Ammon's horn (tissue), 1 donor: ENCODE measurements around the gene SLAMF7.
"Not testable (repeated sequence)": the region's sequence is repeated elsewhere in the genome, so short reads cannot be mapped to it uniquely, and the experiment has no call there.

ENCODE experiments used
- DNase-seq: peaks from one replicate; pipeline ENCODE4 v3.0.0-alpha.2; 2016; ENCODE audit warnings: low spot score

SLAMF7 gene

DNA sequence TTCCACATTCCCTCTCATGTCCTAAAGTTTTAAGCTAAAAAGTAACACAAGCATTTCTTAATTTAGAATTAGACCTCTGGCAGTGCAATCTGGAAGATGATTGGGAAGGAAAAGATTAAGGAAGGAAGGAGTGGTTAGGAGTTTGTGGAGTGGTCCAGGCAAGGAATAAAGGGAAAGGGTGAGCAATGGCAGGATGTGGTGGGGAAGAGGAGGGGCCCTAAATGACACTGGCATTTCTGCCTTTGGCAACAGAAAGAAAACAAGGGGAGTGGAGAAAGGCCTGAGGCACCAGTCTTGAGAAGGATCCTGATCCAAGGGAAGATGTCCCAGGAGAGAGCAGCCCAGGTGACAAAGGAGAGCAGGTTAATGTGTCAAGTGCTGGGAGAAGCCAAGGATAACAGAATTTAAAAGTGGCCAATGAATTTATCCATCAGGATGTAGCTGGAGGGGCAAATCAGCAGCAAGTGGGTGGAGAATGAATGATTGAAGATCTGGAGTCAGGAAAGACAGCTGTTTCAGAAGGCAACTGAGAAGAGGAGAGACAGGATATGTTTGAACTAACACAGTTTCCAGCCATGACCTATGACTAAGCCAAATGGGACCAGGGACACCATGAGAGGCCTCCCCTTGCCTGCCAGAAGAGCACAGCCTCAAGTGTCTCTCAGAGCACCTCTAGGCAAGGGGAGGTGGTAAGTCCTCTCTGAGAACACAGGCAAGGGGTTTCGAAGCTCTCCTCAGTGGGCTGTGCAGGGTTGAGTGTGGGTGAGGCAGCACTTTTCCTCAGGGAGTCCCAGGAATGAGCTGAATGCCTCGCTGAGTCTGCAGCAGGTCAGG is 36.1 kb downstream of the SLAMF7 start:
- no peak for DNase-seq

DNA sequence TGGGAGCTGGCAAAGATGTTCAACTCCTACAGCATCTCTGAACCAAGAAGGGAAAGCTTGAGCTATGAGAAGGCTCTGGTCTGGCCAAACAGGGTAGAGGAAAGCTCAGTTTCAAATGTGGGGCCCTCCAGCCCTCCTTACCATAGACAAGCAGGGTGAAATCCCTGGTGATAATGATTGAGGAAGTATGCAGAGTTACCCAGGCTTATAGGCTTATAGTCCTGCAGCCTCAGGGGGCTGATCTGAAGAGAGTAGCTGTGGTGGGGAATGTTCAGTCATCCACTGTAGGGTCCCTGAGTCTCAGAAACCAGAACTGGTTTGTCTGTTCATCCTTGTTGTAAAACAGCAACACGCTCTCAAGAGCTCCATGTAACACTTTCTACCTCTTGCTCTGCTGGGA is 37.1 kb downstream of the SLAMF7 start:
- no peak for DNase-seq

DNA sequence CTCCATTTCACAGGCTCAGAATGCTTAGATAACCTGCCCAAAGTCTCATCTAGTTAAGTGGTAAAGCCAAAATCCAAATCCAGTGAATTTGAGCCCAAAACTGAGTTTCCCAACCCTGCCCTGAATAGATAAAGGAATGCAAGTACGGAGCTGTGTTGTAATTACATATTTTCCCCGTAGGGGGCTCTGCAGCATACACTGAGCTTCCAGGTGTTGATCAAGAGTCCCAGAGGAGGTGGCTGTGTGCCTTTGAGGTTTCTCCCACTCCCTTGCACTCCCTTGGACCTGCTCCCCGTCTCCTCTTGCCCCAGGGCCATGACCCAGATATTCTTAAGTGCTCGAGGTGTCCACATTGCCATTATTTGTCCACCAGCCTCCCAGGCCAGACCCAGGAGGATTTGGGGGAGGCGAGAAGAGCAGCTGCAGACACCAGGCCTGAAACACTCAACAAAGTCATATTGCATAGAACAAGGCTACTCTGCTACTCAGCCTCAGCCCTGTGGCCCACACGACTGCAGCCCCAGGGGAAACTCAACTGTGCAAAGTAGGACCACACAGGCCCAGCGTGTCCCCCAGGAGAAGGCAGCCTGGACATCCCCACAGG is 38.5 kb downstream of the SLAMF7 start:
- no peak for DNase-seq

DNA sequence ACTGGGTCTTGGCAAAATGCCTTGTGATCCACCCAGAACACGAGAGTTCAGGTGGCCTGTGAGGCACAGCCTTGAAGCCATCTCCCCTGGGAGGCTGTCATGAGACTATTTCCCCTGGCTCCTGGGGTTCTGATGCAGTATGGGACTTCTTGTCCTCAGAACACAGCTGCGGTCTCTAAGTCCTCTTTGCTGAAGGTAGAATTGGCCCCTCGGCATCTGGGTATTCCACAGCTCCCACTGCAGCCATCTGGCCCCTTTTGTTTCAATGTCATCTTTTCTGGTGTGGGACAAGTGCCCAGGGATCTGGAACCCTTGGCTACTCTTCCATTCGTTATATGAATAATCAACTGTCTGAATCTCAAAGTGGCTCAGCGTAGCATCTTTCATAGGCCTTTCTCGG is 39.9 kb downstream of the SLAMF7 start:
- no peak for DNase-seq

DNA sequence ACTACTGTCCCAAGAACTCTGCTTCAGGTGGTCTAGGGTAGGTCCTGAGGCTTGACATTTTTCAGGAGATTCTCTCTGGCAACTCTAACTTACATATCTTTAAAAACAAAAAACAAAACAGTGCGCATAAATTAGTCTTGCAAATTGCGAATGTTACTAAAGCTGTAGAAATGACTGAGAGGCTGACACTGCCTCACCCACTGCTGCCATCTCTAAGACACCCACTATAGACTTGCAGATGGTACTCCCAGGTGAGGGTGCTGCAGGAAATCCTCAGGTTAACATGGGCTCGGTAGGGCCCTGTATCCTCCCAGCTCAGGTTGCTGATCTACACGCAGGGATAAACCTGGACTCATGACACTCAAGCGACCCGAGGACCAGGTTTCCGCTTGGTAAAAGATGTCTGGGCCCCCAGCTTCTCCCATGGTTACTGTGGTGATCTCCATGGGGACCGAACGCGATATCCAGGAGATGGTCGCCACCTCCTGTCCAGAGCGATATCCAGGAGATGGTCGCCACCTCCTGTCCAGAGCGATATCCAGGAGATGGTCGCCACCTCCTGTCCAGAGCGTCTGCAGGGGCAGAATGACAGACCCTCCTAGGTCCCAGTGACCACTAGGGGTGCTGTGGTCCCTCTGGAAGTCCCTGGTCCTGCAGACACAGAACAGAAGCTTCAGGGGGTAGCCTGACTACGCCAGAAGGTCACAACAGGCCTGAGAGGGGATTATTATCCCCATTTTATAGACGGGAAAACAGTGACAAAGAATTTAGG is 40.8 kb downstream of the SLAMF7 start:
- no peak for DNase-seq

DNA sequence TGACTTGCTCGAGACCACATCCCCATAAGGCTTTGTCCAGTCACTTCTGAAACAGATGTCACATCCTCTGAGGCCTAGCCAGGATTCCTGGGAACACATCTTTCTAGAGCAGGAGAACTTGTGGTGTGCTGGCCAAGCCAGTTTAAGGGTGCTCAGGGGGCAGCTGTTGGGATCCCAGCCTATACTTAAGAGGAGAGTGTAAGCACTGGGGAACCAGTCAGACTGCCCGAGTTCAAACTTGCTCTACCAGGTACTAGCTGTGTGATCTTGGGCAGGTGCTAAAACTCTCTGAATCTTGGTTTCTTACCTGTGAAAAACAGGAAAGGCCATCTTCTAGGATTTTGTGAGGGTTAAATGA is 41.3 kb downstream of the SLAMF7 start:
- no peak for DNase-seq

DNA sequence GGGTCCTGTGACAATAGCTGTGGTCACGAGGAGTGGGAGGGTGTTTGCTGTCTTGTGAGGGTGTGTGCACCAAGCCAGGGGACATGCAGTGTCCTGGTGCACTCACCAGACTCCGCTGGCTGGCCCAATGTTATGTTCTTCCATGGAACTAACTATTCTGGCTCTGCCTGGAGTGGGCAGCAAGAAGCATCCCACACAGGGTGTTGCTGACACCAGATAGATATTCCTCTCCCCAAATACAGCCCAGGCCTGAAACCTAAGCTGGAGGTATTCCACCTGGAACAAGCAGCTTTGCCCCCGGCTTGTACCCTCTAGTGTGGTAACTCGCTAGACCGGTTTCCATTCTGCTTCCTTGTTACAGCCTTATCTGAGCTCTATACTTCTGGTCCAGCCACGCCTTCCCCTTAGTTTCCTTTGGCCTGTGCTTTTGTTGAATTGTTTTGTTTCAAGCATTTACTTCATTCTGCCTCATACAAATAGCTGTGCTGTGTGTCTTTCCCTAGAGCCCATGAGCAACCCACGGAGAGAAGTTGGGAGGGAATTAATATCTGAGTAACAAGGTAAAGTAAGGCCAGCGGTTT is 42.2 kb downstream of the SLAMF7 start:
- DNase-seq: no peak

DNA sequence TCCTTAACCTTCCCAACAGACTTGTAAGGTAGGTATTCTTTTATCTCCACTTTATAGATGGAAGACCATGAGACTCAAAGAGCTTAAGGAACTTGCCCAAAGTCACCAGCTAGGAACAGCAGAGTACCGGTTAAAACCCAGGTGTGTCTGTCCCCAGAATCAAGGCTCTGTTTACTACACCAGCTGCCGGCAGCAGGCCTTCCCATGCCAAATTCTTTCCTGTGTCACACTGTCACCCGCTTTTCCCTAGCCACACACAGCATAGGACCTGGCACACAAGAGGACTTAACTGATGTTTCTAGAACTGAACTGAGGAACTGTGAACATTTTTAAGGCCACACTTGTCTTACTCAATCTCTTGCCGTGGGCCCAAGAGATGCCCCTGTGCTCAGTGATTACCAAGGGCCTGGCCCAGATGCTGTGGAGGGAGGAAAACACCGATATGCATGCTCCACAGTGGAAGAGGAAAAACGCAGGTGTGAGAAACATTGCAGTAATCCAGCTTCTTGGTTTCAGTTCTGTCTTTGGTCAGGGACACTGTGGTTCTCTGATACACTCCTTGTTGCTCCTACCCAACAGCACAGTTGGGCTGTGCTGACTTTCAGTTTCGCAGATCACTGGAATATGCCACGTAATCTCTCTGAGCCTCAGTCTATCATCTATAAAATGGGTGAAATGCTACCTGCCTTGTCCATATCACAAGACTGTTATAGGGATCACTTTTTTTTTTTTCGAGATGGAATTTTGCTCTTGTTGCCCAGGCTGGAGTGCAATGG is 43.1 kb downstream of the SLAMF7 start:
- peak; percentile 16 for DNase-seq

DNA sequence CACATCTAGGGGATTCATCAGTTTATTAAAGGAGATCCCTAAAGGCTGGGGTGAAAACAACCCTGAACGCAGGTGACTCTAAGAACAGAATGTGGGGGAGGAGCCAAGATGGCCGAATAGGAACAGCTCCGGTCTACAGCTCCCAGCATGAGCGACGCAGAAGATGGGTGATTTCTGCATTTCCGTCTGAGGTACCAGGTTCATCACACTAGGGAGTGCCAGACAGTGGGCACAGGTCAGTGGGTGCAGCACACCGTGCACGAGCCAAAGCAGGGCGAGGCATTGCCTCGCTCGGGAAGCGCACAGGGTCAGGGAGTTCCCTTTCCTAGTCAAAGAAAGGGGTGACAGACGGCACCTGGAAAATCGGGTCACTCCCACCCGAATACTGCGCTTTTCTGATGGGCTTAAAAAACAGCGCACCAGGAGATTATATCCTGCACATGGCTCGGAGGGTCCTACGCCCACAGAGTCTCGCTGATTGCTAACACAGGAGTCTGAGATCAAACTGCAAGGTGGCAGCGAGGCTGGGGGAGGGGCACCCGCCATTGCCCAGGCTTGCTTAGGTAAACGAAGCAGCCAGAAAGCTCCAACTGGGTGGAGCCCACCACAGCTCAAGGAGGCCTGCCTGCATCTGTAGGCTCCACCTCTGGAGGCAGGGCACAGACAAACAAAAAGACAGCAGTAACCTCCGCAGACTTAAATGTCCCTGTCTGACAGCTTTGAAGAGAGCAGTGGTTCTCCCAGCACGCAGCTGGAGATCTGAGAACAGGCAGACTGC is 44.1 kb downstream of the SLAMF7 start:
- not testable (repeated sequence) for DNase-seq

DNA sequence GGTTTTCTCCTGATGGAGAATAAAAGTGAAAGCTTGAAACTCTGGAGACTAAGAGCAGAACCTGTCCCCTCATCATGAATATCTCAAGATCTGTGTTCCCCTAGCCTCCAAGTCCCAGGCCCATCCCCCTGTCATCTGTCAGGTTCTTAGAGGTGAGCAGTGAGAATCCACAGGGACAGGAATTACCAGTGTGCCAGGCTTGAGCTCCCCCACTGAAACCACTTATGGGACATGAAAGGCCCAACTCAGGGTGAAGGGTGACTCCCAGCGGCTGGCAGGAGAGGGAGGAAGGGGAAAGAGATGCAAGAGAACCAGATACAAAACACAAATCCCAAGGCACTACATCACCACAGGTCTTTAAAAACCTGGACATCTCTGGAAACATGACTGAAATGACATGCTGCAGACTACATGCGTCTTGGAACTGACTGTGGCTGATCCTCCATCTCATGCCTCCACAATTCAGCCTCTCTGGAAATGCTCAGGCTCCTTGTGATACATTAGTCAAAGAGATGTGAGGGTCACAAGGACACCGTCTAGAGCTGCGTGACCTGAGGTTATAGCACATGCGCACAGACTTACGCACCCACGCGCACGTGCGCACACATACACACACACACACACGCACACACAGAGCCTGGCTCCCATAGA is 50.1 kb downstream of the SLAMF7 start:
- DNase-seq: no peak

DNA sequence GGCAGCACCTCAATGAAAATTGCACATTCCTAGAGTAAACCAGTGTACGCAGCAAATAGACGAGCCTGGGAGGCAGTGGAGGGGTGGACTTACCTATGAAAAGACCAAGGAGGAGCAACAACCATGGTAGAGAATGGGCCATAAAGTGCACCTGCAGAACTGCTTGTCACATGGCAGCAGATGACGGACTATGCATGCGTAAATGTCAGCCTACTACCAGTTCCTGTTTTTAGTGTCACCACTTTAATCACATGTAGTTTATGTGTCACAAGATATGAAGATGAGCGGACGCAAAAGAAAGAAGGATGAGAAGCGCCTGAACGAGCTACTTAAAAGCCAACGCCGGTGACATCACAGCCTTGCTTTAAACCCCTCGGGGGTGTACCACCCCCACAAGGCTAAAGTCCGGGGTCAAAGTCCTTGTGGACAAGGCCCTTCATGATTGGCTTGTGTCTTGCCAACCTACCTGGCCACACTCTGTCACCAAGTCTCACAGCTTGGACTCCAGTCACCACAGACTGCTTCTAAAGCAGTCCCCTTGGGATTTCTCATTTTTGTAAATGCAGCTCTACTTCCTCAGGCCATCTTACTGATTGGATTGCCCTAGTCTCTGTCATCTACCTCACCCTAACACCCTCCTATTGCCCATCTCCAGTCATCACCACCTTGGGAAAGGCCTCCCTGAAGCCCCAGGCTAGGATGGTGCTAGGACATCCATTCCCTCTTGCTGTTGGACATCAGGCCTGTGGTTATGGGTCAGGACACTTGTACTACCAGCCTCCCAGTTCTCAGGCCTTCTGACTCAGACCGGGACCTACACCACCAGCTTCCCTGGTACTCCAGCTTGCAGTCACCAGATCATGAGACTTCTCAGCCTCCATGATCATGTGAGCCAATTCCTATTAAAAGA is 50.9 kb downstream of the SLAMF7 start:
- no peak for DNase-seq

DNA sequence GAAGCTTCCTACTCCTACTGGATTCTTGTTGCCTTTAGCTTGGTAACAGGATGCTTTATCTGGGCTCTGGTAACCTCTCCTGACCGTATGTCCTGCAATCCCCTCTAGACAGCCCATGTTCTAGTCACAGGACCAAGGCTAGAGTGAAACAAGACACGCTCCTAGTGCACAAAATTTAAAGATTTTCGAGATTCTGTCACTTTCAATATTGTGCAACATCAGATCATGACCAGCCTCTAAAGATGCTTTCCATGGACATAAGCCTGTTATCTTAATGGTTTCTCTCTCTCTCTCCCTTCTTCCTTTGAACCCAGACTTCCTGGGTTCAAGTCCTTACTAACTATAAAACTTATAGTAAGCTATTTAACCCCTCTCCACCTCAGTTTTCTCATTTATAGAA is 55.3 kb downstream of the SLAMF7 start:
- DNase-seq: no peak

DNA sequence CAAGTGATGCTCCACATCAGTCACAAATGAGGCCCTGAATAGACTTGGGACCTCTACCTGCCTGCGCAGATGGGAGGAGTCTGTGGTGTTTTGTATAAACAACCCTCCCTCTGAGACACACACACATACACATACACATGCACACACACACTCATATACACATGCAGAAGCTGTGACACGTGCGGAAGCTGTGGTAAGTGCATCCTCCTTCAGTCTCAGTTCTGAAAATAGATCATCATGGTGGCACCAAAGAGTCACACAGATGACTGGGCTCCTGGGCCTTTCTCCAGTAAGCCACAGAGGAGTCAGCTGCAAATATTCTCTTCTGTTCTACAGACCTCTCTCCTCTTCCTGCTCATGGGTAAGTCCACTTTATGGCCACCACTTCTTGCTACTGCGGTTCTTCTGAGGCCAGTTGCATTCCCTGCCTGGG is 56.9 kb downstream of the SLAMF7 start, which contains the start of gene LY9:
LY9 (plus strand) TSS at position 224 of the 433 bp plus-strand sequence; CDS start at position 238, 14 bp downstream.
- DNase-seq: no peak

DNA sequence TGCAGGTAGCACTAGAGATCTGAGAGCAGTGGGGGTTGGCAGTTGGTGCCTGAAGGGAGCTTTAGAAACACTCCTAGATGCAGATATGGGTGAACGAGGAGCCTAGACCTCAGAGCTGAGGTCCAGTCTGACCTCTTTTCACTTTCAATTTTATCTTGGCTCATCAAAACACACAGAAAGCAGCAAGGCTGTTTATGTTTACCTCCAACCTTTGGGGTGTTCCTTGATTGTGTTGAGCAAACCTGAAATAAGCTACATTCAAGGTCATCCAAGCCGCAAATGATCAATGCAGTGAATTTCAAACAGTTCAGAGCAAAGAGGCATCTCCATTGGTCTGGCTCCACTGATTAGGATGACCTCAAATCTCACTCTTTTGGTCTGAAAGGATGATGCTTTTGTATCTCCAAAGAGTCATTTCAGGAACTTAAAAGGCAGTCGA is 58.2 kb downstream of the SLAMF7 start:
- no peak for DNase-seq

DNA sequence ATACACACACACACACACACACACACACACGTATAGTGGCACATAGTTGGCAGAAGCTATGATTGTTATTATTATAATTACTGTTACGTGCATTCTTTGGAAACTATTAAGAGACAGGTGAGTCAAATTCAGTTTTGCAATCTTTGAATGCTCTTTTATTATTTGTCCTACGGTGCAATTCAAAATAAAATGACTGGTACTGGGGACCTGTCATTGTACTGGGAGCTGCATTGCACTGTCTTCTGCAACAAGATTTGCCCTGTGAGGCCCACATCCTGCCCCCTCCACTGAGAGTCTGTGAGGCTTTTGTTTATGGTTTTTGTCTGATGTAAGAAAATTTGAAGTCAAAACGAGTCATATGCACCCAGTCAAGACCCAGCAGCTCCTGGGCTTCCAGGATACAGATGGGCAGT is 58.8 kb downstream of the SLAMF7 start:
- no peak for DNase-seq

DNA sequence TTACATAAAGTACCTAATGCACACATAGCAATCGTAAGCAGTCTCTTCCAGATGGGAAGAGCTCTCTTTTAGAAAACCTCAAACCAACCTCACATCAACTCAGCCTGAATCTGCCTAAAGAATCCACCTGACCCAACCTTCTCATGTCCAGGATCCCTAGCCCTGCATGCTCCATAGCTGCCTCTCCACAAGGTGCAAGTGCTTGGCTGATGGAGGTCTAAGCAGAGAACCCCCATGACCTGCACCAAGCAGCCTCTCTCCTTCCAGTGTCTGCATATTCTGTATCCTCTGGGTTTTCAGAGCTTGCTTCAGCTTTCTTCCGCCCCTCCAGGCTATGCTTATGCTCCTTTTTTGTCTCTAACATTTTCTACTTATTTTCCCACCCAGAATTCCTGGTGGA is 59.4 kb downstream of the SLAMF7 start:
- DNase-seq: no peak

DNA sequence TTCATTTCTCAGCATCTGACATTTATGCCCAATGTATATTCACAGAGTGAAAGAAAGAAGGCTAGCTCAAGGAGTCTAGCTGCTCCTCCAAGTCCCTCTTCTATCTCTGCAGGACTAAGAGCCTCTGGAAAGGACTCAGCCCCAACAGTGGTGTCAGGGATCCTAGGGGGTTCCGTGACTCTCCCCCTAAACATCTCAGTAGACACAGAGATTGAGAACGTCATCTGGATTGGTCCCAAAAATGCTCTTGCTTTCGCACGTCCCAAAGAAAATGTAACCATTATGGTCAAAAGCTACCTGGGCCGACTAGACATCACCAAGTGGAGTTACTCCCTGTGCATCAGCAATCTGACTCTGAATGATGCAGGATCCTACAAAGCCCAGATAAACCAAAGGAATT is 60.6 kb downstream of the SLAMF7 start:
- no peak for DNase-seq

DNA sequence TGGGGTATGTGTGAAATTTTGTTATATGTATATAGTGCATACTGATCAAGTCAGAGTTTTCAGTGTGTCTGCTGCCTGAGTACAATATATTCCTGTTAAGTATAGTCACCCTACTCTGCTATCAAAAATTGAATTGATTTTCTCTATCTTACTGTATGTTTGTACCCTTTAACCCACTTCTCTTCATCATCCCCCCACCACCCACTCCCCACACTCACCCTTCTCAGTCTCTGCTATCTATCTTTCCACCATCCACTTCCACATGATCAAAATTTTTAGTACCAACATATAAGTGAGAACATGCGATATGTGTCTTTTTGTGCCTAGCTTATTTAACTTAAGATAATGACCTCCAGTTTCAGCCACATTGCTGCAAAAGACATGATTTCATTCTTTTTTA is 61.1 kb downstream of the SLAMF7 start:
- DNase-seq: no peak
